Panc1 (cell line): Measurements from ENCODE around the gene CATSPERD. TPM values are rescaled to one million over a fixed set of nuclear protein-coding genes. Genes with fewer than 3 reads are reported as not detected.

ENCODE experiments used
- ATAC-seq: fragments of 200-7000 bp; cut with Tn5 transposase; 2 replicates; pipeline ENCODE4 v1.9.1; 2020; ENCODE audit warnings: mild to moderate bottlenecking, moderate library complexity
- BruUV-seq: library from RNA; stranded (reverse); fragments of 400-500 nt; replicated peaks from 2 replicates; lab custom pipeline; 2021; lab: Mats Ljungman, UMichigan
- CTCF ChIA-PET: fragments of 300-600 bp; sonication (Branson Sonifier 250); formaldehyde crosslinking; loops from one replicate; lab custom pipeline; 2022; ENCODE audit warnings: antibody characterized with exemption; lab: Charles Lee
- POLR2A ChIA-PET: fragments of 300-600 bp; sonication (Branson Sonifier 250); formaldehyde crosslinking; loops from one replicate; lab custom pipeline; 2022; ENCODE audit warnings: antibody characterized with exemption; lab: Charles Lee
- DNase-seq: peaks from one replicate; pipeline ENCODE4 v3.0.0-alpha.2; 2010; ENCODE audit warnings: low read depth, low spot score
- H3K27ac ChIP-seq: 2 replicates; pipeline ENCODE4 v1.5.1; 2011; ENCODE audit warnings: mild to moderate bottlenecking, low read length, inconsistent platforms
- H3K27me3 ChIP-seq: fragments of 200-500 bp; sonication (Bioruptor generic); 2 replicates; pipeline ENCODE4 v1.6.0; 2014; ENCODE audit warnings: low read length, inconsistent platforms; ENCODE audit not compliant: control insufficient read depth, insufficient read depth
- H3K36me3 ChIP-seq: fragments of 200-500 bp; sonication (Bioruptor generic); 2 replicates; pipeline ENCODE4 v1.5.1; 2014; ENCODE audit warnings: inconsistent platforms, mild to moderate bottlenecking, low read length, moderate library complexity; ENCODE audit not compliant: control insufficient read depth, insufficient read depth
- H3K4me1 ChIP-seq: 2 replicates; pipeline ENCODE4 v1.5.1; 2011; ENCODE audit warnings: inconsistent platforms, mild to moderate bottlenecking, low read length, moderate library complexity; ENCODE audit not compliant: control insufficient read depth, insufficient read depth
- H3K4me3 ChIP-seq, 2 experiments: 2 replicates each; pipeline ENCODE4 v1.5.1; 2011 to 2012; ENCODE audit warnings: low read depth in 2 of 2, low read length in 2 of 2, mild to moderate bottlenecking in 2 of 2, inconsistent platforms in 1 of 2, moderate library complexity in 1 of 2
- H3K9me3 ChIP-seq: fragments of 200-500 bp; sonication (Bioruptor generic); 2 replicates; pipeline ENCODE4 v1.5.1; 2014; ENCODE audit warnings: low read depth, mild to moderate bottlenecking, inconsistent platforms, low read length, moderate library complexity; ENCODE audit not compliant: control insufficient read depth, insufficient read depth
- CTCF ChIP-seq: fragments of 450-650 bp; IDR thresholded peaks from 2 replicates; pipeline ENCODE4 v1.5.1; 2017; ENCODE audit warnings: mild to moderate bottlenecking
- POLR2AphosphoS5 ChIP-seq: IDR thresholded peaks from 2 replicates; pipeline ENCODE4 v1.6.1; 2012; ENCODE audit warnings: mild to moderate bottlenecking, low read depth, low read length, moderate library complexity
- REST ChIP-seq, 2 experiments: IDR thresholded peaks; 2 replicates each; pipeline ENCODE4 v1.6.1; 2011 to 2012; ENCODE audit warnings: low read depth in 2 of 2, control low read depth in 1 of 2, low read length in 1 of 2, mild to moderate bottlenecking in 1 of 2, moderate library complexity in 1 of 2; ENCODE audit not compliant: insufficient read depth in 1 of 2
- SIN3A ChIP-seq: IDR thresholded peaks from 2 replicates; pipeline ENCODE4 v1.6.1; 2012; ENCODE audit warnings: low read depth, mild to moderate bottlenecking, low read length, moderate library complexity, borderline replicate concordance; ENCODE audit not compliant: insufficient read depth
- TCF7L2 ChIP-seq: IDR thresholded peaks from 2 replicates; pipeline ENCODE4 v1.6.1; 2011; ENCODE audit warnings: mild to moderate bottlenecking, low read depth, low read length, inconsistent platforms
- in situ Hi-C: cut with HindIII; loops from 2 replicates; pipeline ENCODE4 v1.10.0; 2016; ENCODE audit warnings: low sequenced_read_pairs, low pct_unique_long_range_greater_than_20kb
- intact Hi-C: fragments of 100-400 bp; cut with micrococcal nuclease; formaldehyde crosslinking; loops from one replicate; pipeline ENCODE4 v1.10.0; 2022; ENCODE audit not compliant: unreplicated experiment
- total RNA-seq: library from RNA; stranded (reverse); gene quantifications from one replicate; pipeline ENCODE4 v1.2.1, GENCODE V29; 2021; ENCODE audit not compliant: unreplicated experiment

Gene CATSPERD
- total RNA-seq, 1 experiment from 2014 or later = 0.08 TPM

GRCh38 chr19:5773276-5773675, 52.8 kb downstream of the CATSPERD start:
- H3K36me3 ChIP-seq = no peaks in the 10 kb centered on the region
- CTCF ChIA-PET = interaction anchor here (0.6 kb wide), 1 partner anchor 205 kb away, joined by 6 read pairs; no protein-coding TSS in a partner anchor
- DNase-seq (no peak), ATAC-seq (no peak)
- no peaks in the 10 kb centered on the region for H3K27me3 ChIP-seq
- POLR2A ChIA-PET = no interaction called here
- H3K4me1 ChIP-seq = peaks cover 3% of the 10 kb centered on the region; the same call in 1 of the 2 replicates
- intact Hi-C loops (no loop called here), in situ Hi-C loops (no loop called here)
- no peaks in the 10 kb centered on the region for H3K9me3 ChIP-seq
- H3K27ac ChIP-seq = peak overlapping the region; percentile 67; the same call in 1 of the 2 replicates
- no peak for TF ChIP-seq TCF7L2
- TF ChIP-seq POLR2AphosphoS5 = no peak
- TF ChIP-seq REST (IDR thresholded peaks at IDR 0.05; ENCODE audit: insufficient read depth in 1 of 2, low read depth in 2 of 2, low read length in 1 of 2) = no peak
- TF ChIP-seq SIN3A = no peak
- no peak for TF ChIP-seq CTCF
- BruUV-seq = no TSS peak
- no peak overlapping the region for H3K4me3 ChIP-seq

- POLR2A ChIA-PET = no interaction called here
- CTCF ChIA-PET = interaction anchor here (0.8 kb wide), 1 partner anchor 19 kb away, joined by 4 read pairs; no protein-coding TSS in a partner anchor
- Histone ChIP-seq H3K27me3 (no peaks in the 10 kb centered on the region), H3K36me3 (no peaks in the 10 kb centered on the region), H3K4me3 (no peak overlapping the region), H3K9me3 (no peaks in the 10 kb centered on the region), H3K4me1 (peaks cover 3% of the 10 kb centered on the region; the same call in 1 of the 2 replicates), H3K27ac (no peak overlapping the region; the same call in 1 of the 2 replicates)
- in situ Hi-C loops = no loop called here
- ATAC-seq = no peak
- TF ChIP-seq CTCF = no peak
- TF ChIP-seq SIN3A = no peak
- TF ChIP-seq POLR2AphosphoS5 = no peak
- TF ChIP-seq TCF7L2 = no peak
- no peak for TF ChIP-seq REST (IDR thresholded peaks at IDR 0.05; ENCODE audit: insufficient read depth in 1 of 2, low read depth in 2 of 2, low read length in 1 of 2)
- intact Hi-C loops = no loop called here
- no peak for DNase-seq
- no TSS peak for BruUV-seq
Observed at GRCh38 chr19:5774921-5775320, 54.5 kb downstream of the CATSPERD start.
